Activated CD4-positive, CD25-positive, alpha-beta regulatory T cell (primary cell): ENCODE data around the gene CPLX3.

ENCODE experiments used
- DNase-seq, 4 experiments: peaks; one replicate each; lab custom pipeline; 2025; lab: John Stamatoyannopoulos, UW

The CPLX3 gene

GRCh38 chr15:74788042-74788682 is 38.3 kb upstream of the CPLX3 start:
- DNase-seq: no peak

- DNase-seq: peak in 2 of 4 experiments; percentile 24 to 39
These were observed 37.7 kb upstream of the CPLX3 start for GRCh38 chr15:74788683-74789151.

GRCh38 chr15:74789171-74789631 is 37.2 kb upstream of the CPLX3 start:
- peak in 1 of 4 experiments; percentile 26 for DNase-seq

GRCh38 chr15:74789741-74790079 is 36.7 kb upstream of the CPLX3 start:
- no peak for DNase-seq

GRCh38 chr15:74790080-74790916 is 36.1 kb upstream of the CPLX3 start:
- DNase-seq: no peak

- DNase-seq: no peak
These were observed 35.4 kb upstream of the CPLX3 start for GRCh38 chr15:74791007-74791406.

GRCh38 chr15:74791667-74792066 is 34.8 kb upstream of the CPLX3 start:
- DNase-seq: no peak

GRCh38 chr15:74792227-74793016 is 34.0 kb upstream of the CPLX3 start:
- DNase-seq: no peak

- peak; percentile 35 to 65 (median 48) for DNase-seq
These were observed 33.0 kb upstream of the CPLX3 start for GRCh38 chr15:74793135-74794028.

GRCh38 chr15:74794248-74794969 is 32.0 kb upstream of the CPLX3 start:
- DNase-seq: no peak

- no peak for DNase-seq
These were observed 31.5 kb upstream of the CPLX3 start for GRCh38 chr15:74794970-74795349.

- no peak for DNase-seq
These were observed 30.3 kb upstream of the CPLX3 start for GRCh38 chr15:74795966-74796625.

- no peak for DNase-seq
These were observed 27.8 kb upstream of the CPLX3 start for GRCh38 chr15:74798388-74799254.

GRCh38 chr15:74799255-74799855 is 27.1 kb upstream of the CPLX3 start:
- no peak for DNase-seq

- DNase-seq: peak; percentile 71 to 78 (median 73)
These were observed 26.4 kb upstream of the CPLX3 start for GRCh38 chr15:74799856-74800558.

- no peak for DNase-seq
These were observed 25.8 kb upstream of the CPLX3 start for GRCh38 chr15:74800559-74801094.

GRCh38 chr15:74801311-74801997 is 25.0 kb upstream of the CPLX3 start:
- no peak for DNase-seq
